SK-N-SH (cell line): Measurements from ENCODE around the gene C22orf15. TPM values are rescaled to one million over a fixed set of nuclear protein-coding genes. Genes with fewer than 3 reads are reported as not detected.

Experiments
- CTCF ChIA-PET: fragments of 300-600, 350-600 bp; formaldehyde crosslinking; extraction: SDS; loops from one replicate; lab custom pipeline; 2021; lab: Yijun Ruan, JAX
- POLR2A ChIA-PET: fragments of 350-600 bp; sonication (Branson Sonifier 250); formaldehyde crosslinking; extraction: SDS; loops from one replicate; lab custom pipeline; 2020; ENCODE audit warnings: antibody characterized with exemption, inconsistent platforms; lab: Yijun Ruan, JAX
- DNase-seq: peaks from one replicate; pipeline ENCODE4 v3.0.0; 2012
- H2AFZ ChIP-seq: fragments of 200-600 bp; sonication (generic); 2 replicates; pipeline ENCODE4 v1.8.1; 2016; ENCODE audit warnings: antibody characterized with exemption, mild to moderate bottlenecking, low read depth
- H3F3A ChIP-seq: fragments of 200-600 bp; sonication (generic); replicated peaks from 2 replicates; pipeline ENCODE3; 2016; ENCODE audit warnings: antibody characterized with exemption, mild to moderate bottlenecking; ENCODE audit not compliant: insufficient read depth
- H3K27ac ChIP-seq, 2 experiments: fragments of 200-500 bp in 1 of 2; fragments of 200-600 bp in 1 of 2; sonication (Bioruptor generic) in 1 of 2; sonication (generic), shearing (Covaris generic) in 1 of 2; 2 replicates each; pipeline versions ENCODE4 v1.5.1 to v1.6.1; 2014 to 2016; ENCODE audit warnings: low read depth in 2 of 2, inconsistent platforms in 1 of 2, low read length in 1 of 2, mild to moderate bottlenecking in 1 of 2, mixed read lengths in 1 of 2
- H3K27me3 ChIP-seq: fragments of 200-600 bp; sonication (generic), shearing (Covaris generic); 2 replicates; pipeline ENCODE4 v1.6.1; 2016; ENCODE audit warnings: mixed run types; ENCODE audit not compliant: insufficient read depth
- H3K36me3 ChIP-seq, 2 experiments: fragments of 200-500 bp in 1 of 2; fragments of 200-600 bp in 1 of 2; sonication (Bioruptor generic) in 1 of 2; sonication (generic) in 1 of 2; replicated peaks in 1 of 2; 2 replicates each; pipeline versions ENCODE3 to v1.5.1; 2014 to 2016; ENCODE audit warnings: low read length in 1 of 2, mild to moderate bottlenecking in 1 of 2; ENCODE audit not compliant: insufficient read depth in 2 of 2, control insufficient read depth in 1 of 2
- H3K4me1 ChIP-seq, 2 experiments: fragments of 200-500 bp in 1 of 2; fragments of 200-600 bp in 1 of 2; sonication (Bioruptor generic) in 1 of 2; sonication (generic), shearing (Covaris generic) in 1 of 2; 2 replicates each; pipeline versions ENCODE4 v1.5.1 to v1.6.1; 2014 to 2016; ENCODE audit warnings: low read depth in 1 of 2, low read length in 1 of 2, mixed run types in 1 of 2; ENCODE audit not compliant: insufficient read depth in 2 of 2, control insufficient read depth in 1 of 2
- H3K4me2 ChIP-seq: fragments of 200-600 bp; sonication (generic), shearing (Covaris generic); 2 replicates; pipeline ENCODE4 v1.6.1; 2017; ENCODE audit warnings: mixed run types
- H3K4me3 ChIP-seq, 2 experiments: fragments of 200-500 bp in 1 of 2; fragments of 200-600 bp in 1 of 2; sonication (Bioruptor generic) in 1 of 2; sonication (generic), shearing (Covaris generic) in 1 of 2; 2 replicates each; pipeline versions ENCODE4 v1.5.1 to v1.8.1; 2014 to 2016; ENCODE audit warnings: low read depth in 2 of 2, inconsistent platforms in 1 of 2, low read length in 1 of 2, mild to moderate bottlenecking in 1 of 2, mixed read lengths in 1 of 2, moderate library complexity in 1 of 2
- H3K79me2 ChIP-seq: fragments of 200-600 bp; sonication (generic); 2 replicates; pipeline ENCODE4 v1.8.1; 2017; ENCODE audit warnings: mild to moderate bottlenecking; ENCODE audit not compliant: insufficient read depth
- H3K9ac ChIP-seq: fragments of 200-600 bp; sonication (generic); 2 replicates; pipeline ENCODE4 v1.6.1; 2017; ENCODE audit warnings: mixed run types
- H3K9me2 ChIP-seq: fragments of 200-600 bp; sonication (generic); 2 replicates; pipeline ENCODE4 v1.6.1; 2017; ENCODE audit warnings: mixed run types
- H3K9me3 ChIP-seq: fragments of 200-600 bp; sonication (generic); 2 replicates; pipeline ENCODE4 v1.6.1; 2017; ENCODE audit warnings: mixed run types, mild to moderate bottlenecking, moderate library complexity
- H4K20me1 ChIP-seq: fragments of 200-600 bp; sonication (generic); 2 replicates; pipeline ENCODE4 v1.6.1; 2017; ENCODE audit warnings: mild to moderate bottlenecking, mixed run types; ENCODE audit not compliant: insufficient read depth
- MEF2A ChIP-seq: IDR thresholded peaks from 2 replicates; pipeline ENCODE4 v1.4.0; 2012; ENCODE audit warnings: low read depth, borderline replicate concordance
- MXI1 ChIP-seq: IDR thresholded peaks from 2 replicates; pipeline ENCODE4 v1.6.1; 2012; ENCODE audit warnings: mild to moderate bottlenecking, low read depth, low read length, improper control_type of control experiment
- POLR2AphosphoS5 ChIP-seq: IDR thresholded peaks from 2 replicates; pipeline ENCODE4 v1.6.1; 2012; ENCODE audit warnings: low read depth, low read length
- RAD21 ChIP-seq: IDR thresholded peaks from 2 replicates; pipeline ENCODE4 v1.6.1; 2012; ENCODE audit warnings: mild to moderate bottlenecking, low read length
- SMC3 ChIP-seq: IDR thresholded peaks from 2 replicates; pipeline ENCODE4 v1.6.1; 2012; ENCODE audit warnings: low read depth, low read length, improper control_type of control experiment
- WGBS: methylation state at CpG from one replicate; pipeline ENCODE4 v1.1.6; 2017; ENCODE audit warnings: low lambda C conversion rate; 5-methylcytosine and 5-hydroxymethylcytosine counted together
- polyA plus RNA-seq, 3 experiments: library from polyadenylated mRNA; depleted of rRNA; stranded (reverse); fragments of >200 nt; gene quantifications; 2 replicates each; pipeline ENCODE4 v1.2.3, GENCODE V29; 2012
- TF ChIP-seq, protein P1 (sequence below): fragments of 150-350 bp; IDR thresholded peaks from 2 replicates; pipeline ENCODE4 v1.6.1; 2017; ENCODE audit warnings: antibody characterized with exemption, low read length, low read depth, borderline replicate concordance
- TF ChIP-seq, protein P2 (sequence below): IDR thresholded peaks from 2 replicates; pipeline ENCODE4; 2012
- TF ChIP-seq, protein P3 (sequence below): fragments of 150-350 bp; IDR thresholded peaks from 2 replicates; pipeline ENCODE4 v1.6.1; 2016; ENCODE audit warnings: mild to moderate bottlenecking, low read depth, low read length
- TF ChIP-seq, protein P4 (sequence below): IDR thresholded peaks from 2 replicates; pipeline ENCODE4 v1.4.0; 2012; ENCODE audit warnings: low read depth, borderline replicate concordance
- TF ChIP-seq, protein P5 (sequence below): fragments of 200-600 bp; sonication (generic); IDR thresholded peaks from 2 replicates; pipeline ENCODE4 v1.6.1; 2017; ENCODE audit warnings: antibody characterized with exemption, mild to moderate bottlenecking, moderate library complexity

The C22orf15 gene
- polyA plus RNA-seq, 1 of the 3 experiments (the other 2 are of a cell fraction): 1.6 TPM

DNA sequence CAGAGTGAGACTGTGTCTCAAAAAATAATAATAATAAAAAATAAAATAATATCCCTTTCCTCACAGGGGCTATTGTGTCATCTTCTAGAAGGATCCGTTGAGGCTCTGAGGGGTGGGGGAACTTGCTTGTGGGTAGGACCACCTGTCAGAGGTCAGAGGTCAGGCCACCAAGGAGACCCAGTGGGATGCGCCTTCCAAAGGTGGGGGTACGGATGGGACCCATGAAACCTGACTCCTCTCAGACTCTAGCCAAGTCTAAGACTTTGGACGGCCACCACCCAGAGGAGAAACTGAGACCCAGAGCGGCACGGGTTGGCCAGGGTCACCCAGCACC is 9.5 kb downstream of the C22orf15 start:
- no peak for DNase-seq
- ChIA-PET POLR2A (interaction anchor here (0.6 to 1.1 kb wide), 2 partner anchors 50 to 77 kb away, joined by 3 to 5 read pairs; no protein-coding TSS in a partner anchor), CTCF (interaction anchor here (1.1 to 14.9 kb wide), 3 partner anchors 18 to 76 kb away, joined by 3 to 277 read pairs (median 3); no protein-coding TSS in a partner anchor)
- TF ChIP-seq MEF2A: no peak
- no peak for TF ChIP-seq RAD21
- no peak for TF ChIP-seq SMC3
- TF ChIP-seq, protein P1, sequence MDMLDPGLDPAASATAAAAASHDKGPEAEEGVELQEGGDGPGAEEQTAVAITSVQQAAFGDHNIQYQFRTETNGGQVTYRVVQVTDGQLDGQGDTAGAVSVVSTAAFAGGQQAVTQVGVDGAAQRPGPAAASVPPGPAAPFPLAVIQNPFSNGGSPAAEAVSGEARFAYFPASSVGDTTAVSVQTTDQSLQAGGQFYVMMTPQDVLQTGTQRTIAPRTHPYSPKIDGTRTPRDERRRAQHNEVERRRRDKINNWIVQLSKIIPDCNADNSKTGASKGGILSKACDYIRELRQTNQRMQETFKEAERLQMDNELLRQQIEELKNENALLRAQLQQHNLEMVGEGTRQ: no peak
- no peak for TF ChIP-seq MXI1
- TF ChIP-seq, protein P2, sequence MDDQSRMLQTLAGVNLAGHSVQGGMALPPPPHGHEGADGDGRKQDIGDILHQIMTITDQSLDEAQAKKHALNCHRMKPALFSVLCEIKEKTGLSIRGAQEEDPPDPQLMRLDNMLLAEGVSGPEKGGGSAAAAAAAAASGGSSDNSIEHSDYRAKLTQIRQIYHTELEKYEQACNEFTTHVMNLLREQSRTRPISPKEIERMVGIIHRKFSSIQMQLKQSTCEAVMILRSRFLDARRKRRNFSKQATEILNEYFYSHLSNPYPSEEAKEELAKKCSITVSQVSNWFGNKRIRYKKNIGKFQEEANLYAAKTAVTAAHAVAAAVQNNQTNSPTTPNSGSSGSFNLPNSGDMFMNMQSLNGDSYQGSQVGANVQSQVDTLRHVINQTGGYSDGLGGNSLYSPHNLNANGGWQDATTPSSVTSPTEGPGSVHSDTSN: no peak
- TF ChIP-seq, protein P3, sequence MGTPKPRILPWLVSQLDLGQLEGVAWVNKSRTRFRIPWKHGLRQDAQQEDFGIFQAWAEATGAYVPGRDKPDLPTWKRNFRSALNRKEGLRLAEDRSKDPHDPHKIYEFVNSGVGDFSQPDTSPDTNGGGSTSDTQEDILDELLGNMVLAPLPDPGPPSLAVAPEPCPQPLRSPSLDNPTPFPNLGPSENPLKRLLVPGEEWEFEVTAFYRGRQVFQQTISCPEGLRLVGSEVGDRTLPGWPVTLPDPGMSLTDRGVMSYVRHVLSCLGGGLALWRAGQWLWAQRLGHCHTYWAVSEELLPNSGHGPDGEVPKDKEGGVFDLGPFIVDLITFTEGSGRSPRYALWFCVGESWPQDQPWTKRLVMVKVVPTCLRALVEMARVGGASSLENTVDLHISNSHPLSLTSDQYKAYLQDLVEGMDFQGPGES: no peak
- Histone ChIP-seq H3K4me3 (peak overlapping the region; percentile 57 to 67), H3K27me3 (no peaks in the 10 kb centered on the region), H3K9me3 (no peaks in the 10 kb centered on the region), H4K20me1 (no peaks in the 10 kb centered on the region), H3F3A (peaks cover 16% of the 10 kb centered on the region), H3K9ac (peak overlapping the region; percentile 40; the same call in 1 of the 2 replicates), H3K36me3 (no peaks in the 10 kb centered on the region), H3K9me2 (no peaks in the 10 kb centered on the region), H3K27ac (peak overlapping the region in 1 of 2 experiments; percentile 65; a peak in 1 of 4 replicates), H3K4me2 (peak overlapping the region; percentile 60; the same call in 1 of the 2 replicates), H2AFZ (peak overlapping the region; percentile 95), H3K4me1 (peaks cover 4 to 30% of the 10 kb centered on the region in 2 experiments; a peak in 2 of 4 replicates), H3K79me2 (0 out of 2 replicates have a peak, but pooled peaks cover 7% of the 10 kb centered on the region)
- 21% methylated on average over 5 of the region's 6 CpGs for WGBS

DNA sequence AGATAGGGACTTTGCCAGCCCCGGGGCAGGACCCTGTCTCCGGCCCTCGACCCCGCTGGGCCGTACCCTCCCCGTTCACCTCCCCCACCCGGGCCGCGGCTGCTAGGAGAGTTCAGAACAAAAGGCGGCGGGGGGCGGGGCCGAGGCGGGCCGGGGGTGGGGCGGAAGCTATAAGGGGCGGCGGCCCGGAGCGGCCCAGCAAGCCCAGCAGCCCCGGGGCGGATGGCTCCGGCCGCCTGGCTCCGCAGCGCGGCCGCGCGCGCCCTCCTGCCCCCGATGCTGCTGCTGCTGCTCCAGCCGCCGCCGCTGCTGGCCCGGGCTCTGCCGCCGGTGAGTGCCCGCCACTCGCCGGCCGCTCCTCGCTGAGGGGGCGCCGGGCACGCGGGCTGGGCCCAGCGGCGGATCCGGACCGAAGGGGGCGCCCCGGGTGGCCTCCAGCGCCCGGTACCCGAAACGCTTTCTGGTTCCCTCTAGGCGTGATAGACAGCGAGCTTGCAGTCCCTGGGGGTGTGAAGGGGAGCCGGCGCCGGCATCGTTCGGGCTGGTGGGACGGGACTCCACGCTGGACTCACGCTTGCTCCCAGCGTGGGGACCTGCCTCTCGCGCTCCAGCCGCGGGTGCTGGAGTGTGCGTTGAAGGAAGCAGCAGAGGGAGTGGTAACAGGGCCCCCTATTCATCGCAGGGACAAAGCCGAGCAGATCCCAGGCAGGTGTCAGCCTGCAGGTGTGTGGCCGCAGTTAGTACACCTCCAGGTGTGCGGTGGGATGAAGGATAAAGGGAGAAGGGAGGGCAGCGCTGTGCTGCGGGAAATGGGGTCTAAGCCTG is 10.1 kb downstream of the C22orf15 start, which contains the start of gene MMP11:
TSS of gene MMP11 (plus strand) at position 201 of the 825 bp plus-strand sequence. CDS start at position 223, 22 bp downstream.
- no peaks in the 10 kb centered on the region for H3K9me3 ChIP-seq
- peak; percentile 26; the same call in 1 of the 2 replicates for TF ChIP-seq POLR2AphosphoS5
- TF ChIP-seq, protein P4, sequence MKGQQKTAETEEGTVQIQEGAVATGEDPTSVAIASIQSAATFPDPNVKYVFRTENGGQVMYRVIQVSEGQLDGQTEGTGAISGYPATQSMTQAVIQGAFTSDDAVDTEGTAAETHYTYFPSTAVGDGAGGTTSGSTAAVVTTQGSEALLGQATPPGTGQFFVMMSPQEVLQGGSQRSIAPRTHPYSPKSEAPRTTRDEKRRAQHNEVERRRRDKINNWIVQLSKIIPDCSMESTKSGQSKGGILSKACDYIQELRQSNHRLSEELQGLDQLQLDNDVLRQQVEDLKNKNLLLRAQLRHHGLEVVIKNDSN: no peak
- TF ChIP-seq RAD21: no peak
- TF ChIP-seq MXI1: peak; percentile 34; the same call in 1 of the 2 replicates
- TF ChIP-seq, protein P5, sequence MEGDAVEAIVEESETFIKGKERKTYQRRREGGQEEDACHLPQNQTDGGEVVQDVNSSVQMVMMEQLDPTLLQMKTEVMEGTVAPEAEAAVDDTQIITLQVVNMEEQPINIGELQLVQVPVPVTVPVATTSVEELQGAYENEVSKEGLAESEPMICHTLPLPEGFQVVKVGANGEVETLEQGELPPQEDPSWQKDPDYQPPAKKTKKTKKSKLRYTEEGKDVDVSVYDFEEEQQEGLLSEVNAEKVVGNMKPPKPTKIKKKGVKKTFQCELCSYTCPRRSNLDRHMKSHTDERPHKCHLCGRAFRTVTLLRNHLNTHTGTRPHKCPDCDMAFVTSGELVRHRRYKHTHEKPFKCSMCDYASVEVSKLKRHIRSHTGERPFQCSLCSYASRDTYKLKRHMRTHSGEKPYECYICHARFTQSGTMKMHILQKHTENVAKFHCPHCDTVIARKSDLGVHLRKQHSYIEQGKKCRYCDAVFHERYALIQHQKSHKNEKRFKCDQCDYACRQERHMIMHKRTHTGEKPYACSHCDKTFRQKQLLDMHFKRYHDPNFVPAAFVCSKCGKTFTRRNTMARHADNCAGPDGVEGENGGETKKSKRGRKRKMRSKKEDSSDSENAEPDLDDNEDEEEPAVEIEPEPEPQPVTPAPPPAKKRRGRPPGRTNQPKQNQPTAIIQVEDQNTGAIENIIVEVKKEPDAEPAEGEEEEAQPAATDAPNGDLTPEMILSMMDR: peak; percentile 34
- H3K9ac ChIP-seq: peak within 1 kb of the TSS; percentile 72
- H2AFZ ChIP-seq: peak within 1 kb of the TSS; percentile 95
- peaks cover 16% of the 10 kb centered on the region for H3F3A ChIP-seq
- no peaks in the 10 kb centered on the region for H4K20me1 ChIP-seq
- peak within 1 kb of the TSS; percentile 57 to 67 for H3K4me3 ChIP-seq
- H3K27ac ChIP-seq: peak within 1 kb of the TSS in 1 of 2 experiments; percentile 65; a peak in 1 of 4 replicates
- peak; percentile 95 for DNase-seq
- CTCF ChIA-PET: interaction anchor here (1.1 to 14.9 kb wide), 3 partner anchors 16 to 76 kb away, joined by 3 to 277 read pairs (median 11); no protein-coding TSS in a partner anchor
- 0 out of 2 replicates have a peak, but pooled peaks cover 4% of the 10 kb centered on the region for H3K79me2 ChIP-seq
- 24% methylated on average over 22 of the region's 79 CpGs for WGBS
- POLR2A ChIA-PET: interaction anchor here (0.6 to 1.1 kb wide), 2 partner anchors 50 to 77 kb away, joined by 3 to 5 read pairs; no protein-coding TSS in a partner anchor
- peaks cover 4 to 32% of the 10 kb centered on the region in 2 experiments; a peak in 2 of 4 replicates for H3K4me1 ChIP-seq
- H3K4me2 ChIP-seq: peak within 1 kb of the TSS; percentile 86
- no peaks in the 10 kb centered on the region for H3K36me3 ChIP-seq
- H3K27me3 ChIP-seq: no peaks in the 10 kb centered on the region
- H3K9me2 ChIP-seq: no peaks in the 10 kb centered on the region
